CD14-positive monocyte (primary cell): Measurements from ENCODE around the gene TXNRD2. TPM values are rescaled to one million over a fixed set of nuclear protein-coding genes. Genes with fewer than 3 reads are reported as not detected.

Experiments used
- DNase-seq, 3 donors: peaks; one replicate each; pipeline ENCODE4 v3.0.0-alpha.2; 2011 to 2022
- H2AFZ ChIP-seq: 2 replicates; pipeline ENCODE4 v1.6.0; 2012; ENCODE audit warnings: mild to moderate bottlenecking, low read depth, low read length, inconsistent platforms; ENCODE audit not compliant: insufficient read depth, poor library complexity, severe bottlenecking
- H3K27ac ChIP-seq, 2 donors: 1 replicate in 1 of 2; 2 replicates in 1 of 2; pipeline ENCODE4 v1.5.1; 2012 to 2013; ENCODE audit warnings: low read length in 2 of 2, control low read depth in 1 of 2, inconsistent platforms in 1 of 2, low read depth in 1 of 2, mild to moderate bottlenecking in 1 of 2
- H3K27me3 ChIP-seq, 2 donors: one replicate each; pipeline versions ENCODE4 v1.6.0 to v1.6.1; 2011 to 2013; ENCODE audit warnings: low read length in 2 of 2; ENCODE audit not compliant: control insufficient read depth in 2 of 2, insufficient read depth in 2 of 2
- H3K36me3 ChIP-seq, 2 donors: replicated peaks in 1 of 2; 1 replicate in 1 of 2; 2 replicates in 1 of 2; pipeline versions ENCODE4 v1.5.1 to v1.6.1; 2012 to 2013; ENCODE audit warnings: low read length in 2 of 2, control low read depth in 1 of 2, inconsistent platforms in 1 of 2, mild to moderate bottlenecking in 1 of 2; ENCODE audit not compliant: insufficient read depth in 2 of 2, control insufficient read depth in 1 of 2
- H3K4me1 ChIP-seq, 2 donors: 1 replicate in 1 of 2; 2 replicates in 1 of 2; pipeline versions ENCODE4 v1.5.1 to v1.6.1; 2012 to 2013; ENCODE audit warnings: low read length in 2 of 2, control low read depth in 1 of 2, inconsistent platforms in 1 of 2, mild to moderate bottlenecking in 1 of 2, moderate library complexity in 1 of 2; ENCODE audit not compliant: insufficient read depth in 2 of 2, control insufficient read depth in 1 of 2
- H3K4me2 ChIP-seq: replicated peaks from 2 replicates; pipeline ENCODE3; 2012; ENCODE audit warnings: low read length, moderate library complexity, mild to moderate bottlenecking; ENCODE audit not compliant: poor library complexity, severe bottlenecking; ENCODE audit errors: extremely low read depth
- H3K4me3 ChIP-seq, 3 experiments: fragments of 200-600 bp in 1 of 3; sonication (generic) in 1 of 3; replicated peaks in 1 of 3; 1 replicate in 2 of 3; 2 replicates in 1 of 3; pipeline ENCODE4 v1.5.1; 2011 to 2013; ENCODE audit warnings: low read length in 3 of 3, mild to moderate bottlenecking in 3 of 3, control low read depth in 2 of 3, low read depth in 2 of 3, inconsistent platforms in 1 of 3, moderate library complexity in 1 of 3
- H3K79me2 ChIP-seq: 2 replicates; pipeline ENCODE4 v1.6.0; 2012; ENCODE audit warnings: mild to moderate bottlenecking, control low read depth, inconsistent platforms, low read length, moderate library complexity; ENCODE audit not compliant: insufficient read depth
- H3K9ac ChIP-seq: 2 replicates; pipeline ENCODE4 v1.6.0; 2017; ENCODE audit warnings: low read length, mild to moderate bottlenecking; ENCODE audit not compliant: insufficient read depth, poor library complexity, severe bottlenecking
- H3K9me3 ChIP-seq, 2 donors: replicated peaks in 1 of 2; 1 replicate in 1 of 2; 2 replicates in 1 of 2; pipeline versions ENCODE4 v1.5.1 to v1.6.1; 2012 to 2013; ENCODE audit warnings: low read length in 2 of 2, control low read depth in 1 of 2; ENCODE audit not compliant: control insufficient read depth in 1 of 2, insufficient read depth in 1 of 2
- H4K20me1 ChIP-seq: 2 replicates; pipeline ENCODE4 v1.6.0; 2012; ENCODE audit warnings: mild to moderate bottlenecking, low read length, control low read depth, moderate library complexity; ENCODE audit not compliant: insufficient read depth
- H3K27ac Mint-ChIP-seq, 7 donors: one replicate each; pipeline ENCODE4 v1.8.0; 2020; ENCODE audit warnings: mild to moderate bottlenecking in 7 of 7, mixed read lengths in 7 of 7, moderate library complexity in 6 of 7, inconsistent platforms in 2 of 7
- H3K27me3 Mint-ChIP-seq, 3 donors: one replicate each; pipeline ENCODE4 v1.8.0; 2021 to 2022; ENCODE audit warnings: low read depth in 3 of 3, mild to moderate bottlenecking in 3 of 3, mixed read lengths in 3 of 3, moderate library complexity in 3 of 3, inconsistent platforms in 1 of 3
- H3K36me3 Mint-ChIP-seq, 2 donors: one replicate each; pipeline ENCODE4 v1.8.0; 2020; ENCODE audit warnings: mixed read lengths in 2 of 2, inconsistent platforms in 1 of 2, mild to moderate bottlenecking in 1 of 2
- H3K4me1 Mint-ChIP-seq: one replicate; pipeline ENCODE4 v1.8.0; 2020; ENCODE audit warnings: mild to moderate bottlenecking, mixed read lengths
- H3K4me3 Mint-ChIP-seq, 2 donors: one replicate each; pipeline ENCODE4 v1.8.0; 2020; ENCODE audit warnings: mild to moderate bottlenecking in 2 of 2, mixed read lengths in 2 of 2, moderate library complexity in 1 of 2
- H3K9me3 Mint-ChIP-seq, 7 donors: one replicate each; pipeline ENCODE4 v1.8.0; 2020 to 2022; ENCODE audit warnings: mixed read lengths in 7 of 7, mild to moderate bottlenecking in 6 of 7, moderate library complexity in 6 of 7, inconsistent platforms in 2 of 7
- CTCF ChIP-seq: fragments of 200-600 bp; IDR thresholded peaks from one replicate; pipeline ENCODE4 v1.8.0; 2022; ENCODE audit warnings: antibody characterized with exemption, mild to moderate bottlenecking
- WGBS: methylation state at CpG from one replicate; pipeline ENCODE4 v1.1.5; 2013; ENCODE audit warnings: missing lambda C conversion rate; ENCODE audit not compliant: insufficient coverage; 5-methylcytosine and 5-hydroxymethylcytosine counted together
- intact Hi-C, 2 donors: fragments of 100-400 bp; cut with micrococcal nuclease; formaldehyde crosslinking; loops; one replicate each; pipeline versions ENCODE4 v1.15.0 to v1.15.1; 2023
- polyA plus RNA-seq, 3 donors: library from polyadenylated mRNA; depleted of rRNA in 1 of 3; unstranded in 2 of 3; stranded (reverse) in 1 of 3; fragments of 300-500 nt in 2 of 3; fragments of >200 nt in 1 of 3; fragmentation: Illumina TruSeq in 2 of 3; gene quantifications; 1 replicate in 2 of 3; 2 replicates in 1 of 3; pipeline ENCODE4 v1.2.3, GENCODE V29; 2012 to 2021

The TXNRD2 gene
- polyA plus RNA-seq, 3 donors = 24.9 to 54.9 (median 30.8) TPM

- no peak overlapping the region for H3K4me2 ChIP-seq
- Mint-ChIP-seq H3K27me3 (peaks cover 0 to 7% (median 5%) of the 10 kb centered on the region in 3 donors), H3K36me3 (peaks cover 3 to 7% of the 10 kb centered on the region in 2 donors), H3K27ac (no peak overlapping the region), H3K4me1 (peaks cover 17% of the 10 kb centered on the region), H3K9me3 (no peaks in the 10 kb centered on the region), H3K4me3 (no peak overlapping the region)
- no peaks in the 10 kb centered on the region for H3K27me3 ChIP-seq
- no peak overlapping the region for H3K27ac ChIP-seq
- 97% methylated on average over 28 of the region's 46 CpGs for WGBS
- H3K4me1 ChIP-seq = no peaks in the 10 kb centered on the region
- H3K36me3 ChIP-seq = peaks cover 8 to 9% of the 10 kb centered on the region in 2 donors
- H3K79me2 ChIP-seq = no peaks in the 10 kb centered on the region
- H3K9ac ChIP-seq = no peak overlapping the region
- H2AFZ ChIP-seq = no peak overlapping the region
- no peak overlapping the region for H3K4me3 ChIP-seq
- intact Hi-C loops = loop anchor here (5.0 to 10.0 kb wide), 3 partner anchors 39 to 311 kb away; no protein-coding TSS in a partner anchor
- no peaks in the 10 kb centered on the region for H3K9me3 ChIP-seq
- no peak for DNase-seq
- peaks cover 21% of the 10 kb centered on the region for H4K20me1 ChIP-seq
- no peak for TF ChIP-seq CTCF
Measured at GRCh38 chr22:19973551-19974267, 32.1 kb upstream of the TXNRD2 start.

- Histone ChIP-seq H2AFZ (no peak overlapping the region), H3K4me3 (no peak overlapping the region), H3K4me1 (no peaks in the 10 kb centered on the region), H3K27me3 (no peaks in the 10 kb centered on the region), H4K20me1 (peaks cover 21% of the 10 kb centered on the region), H3K27ac (no peak overlapping the region), H3K4me2 (no peak overlapping the region), H3K79me2 (no peaks in the 10 kb centered on the region), H3K36me3 (peaks cover 15 to 17% of the 10 kb centered on the region in 2 donors), H3K9ac (no peak overlapping the region), H3K9me3 (no peaks in the 10 kb centered on the region)
- intact Hi-C loops = loop anchor here (5.0 to 10.0 kb wide), 3 partner anchors 39 to 312 kb away; no protein-coding TSS in a partner anchor
- Mint-ChIP-seq H3K27me3 (peaks cover 0 to 7% (median 5%) of the 10 kb centered on the region in 3 donors), H3K4me1 (peaks cover 17% of the 10 kb centered on the region), H3K36me3 (peaks cover 6 to 15% of the 10 kb centered on the region in 2 donors), H3K4me3 (no peak overlapping the region), H3K9me3 (no peaks in the 10 kb centered on the region), H3K27ac (no peak overlapping the region)
- no peak for DNase-seq
- TF ChIP-seq CTCF = no peak
- WGBS = 95% methylated on average over 44 of the region's 50 CpGs
Measured at GRCh38 chr22:19972652-19973550, 31.3 kb upstream of the TXNRD2 start.
